ENCODE measurements around the gene FGD5.

- TF ChIP-seq CTCF (IDR thresholded peaks at IDR 0.05) (no peak), POLR2A (IDR thresholded peaks at IDR 0.05) (no peak)
These were observed 43.5 kb downstream of the FGD5 start for GRCh38 chr3:14862303-14862660.

All from heart left ventricle (tissue), 13 donors.